DOHH2 (cell line): ENCODE results near the gene ASB5.

Source experiments
- H3F3A ChIP-seq: fragments of 200-600 bp; sonication (generic), shearing (Covaris generic); 2 replicates; pipeline ENCODE4 v1.6.0; 2016; ENCODE audit warnings: antibody characterized with exemption, mild to moderate bottlenecking; ENCODE audit not compliant: control insufficient read depth, insufficient read depth
- H3K27ac ChIP-seq: fragments of 200-600 bp; sonication (generic); 2 replicates; pipeline ENCODE4 v1.5.1; 2014; ENCODE audit warnings: low read depth, mild to moderate bottlenecking, low read length, moderate library complexity
- H3K27me3 ChIP-seq: fragments of 200-600 bp; sonication (generic); 2 replicates; pipeline ENCODE4 v1.6.1; 2014; ENCODE audit warnings: mild to moderate bottlenecking, low read length, mixed read lengths; ENCODE audit not compliant: control insufficient read depth
- H3K36me3 ChIP-seq: fragments of 200-600 bp; sonication (generic); 2 replicates; pipeline ENCODE4 v1.6.1; 2014; ENCODE audit warnings: mild to moderate bottlenecking, low read length, moderate library complexity, mixed read lengths; ENCODE audit not compliant: control insufficient read depth
- H3K4me1 ChIP-seq: fragments of 200-600 bp; sonication (generic); 2 replicates; pipeline ENCODE4 v1.6.1; 2014; ENCODE audit warnings: mild to moderate bottlenecking, low read length, mixed read lengths; ENCODE audit not compliant: control insufficient read depth
- H3K4me2 ChIP-seq: fragments of 200-600 bp; sonication (generic); 2 replicates; pipeline ENCODE4 v1.6.0; 2014; ENCODE audit warnings: mild to moderate bottlenecking, low read length, moderate library complexity
- H3K4me3 ChIP-seq: fragments of 200-600 bp; sonication (generic); 2 replicates; pipeline ENCODE4 v1.5.1; 2014; ENCODE audit warnings: mild to moderate bottlenecking, low read length, mixed read lengths
- H3K79me2 ChIP-seq: fragments of 200-600 bp; sonication (generic); 2 replicates; pipeline ENCODE4 v1.6.1; 2014; ENCODE audit warnings: mild to moderate bottlenecking, low read length, mixed read lengths; ENCODE audit not compliant: control insufficient read depth
- H3K9me2 ChIP-seq: fragments of 200-600 bp; sonication (generic); replicated peaks from 2 replicates; pipeline ENCODE4 v1.6.1; 2014; ENCODE audit warnings: mild to moderate bottlenecking, low read length, mixed read lengths; ENCODE audit not compliant: control insufficient read depth
- H3K9me3 ChIP-seq: fragments of 200-600 bp; sonication (generic); 2 replicates; pipeline ENCODE4 v1.6.1; 2014; ENCODE audit warnings: antibody characterized with exemption, low read length, mixed read lengths; ENCODE audit not compliant: control insufficient read depth, insufficient read depth
- H4K20me1 ChIP-seq: fragments of 200-600 bp; sonication (generic); 2 replicates; pipeline ENCODE4 v1.6.0; 2014; ENCODE audit warnings: low read depth, mild to moderate bottlenecking, antibody characterized with exemption, low read length, moderate library complexity; ENCODE audit not compliant: control insufficient read depth, insufficient read depth
- EZH2phosphoT487 ChIP-seq: fragments of 200-600 bp; sonication (generic); IDR thresholded peaks from 2 replicates; pipeline ENCODE4 v1.6.1; 2017; ENCODE audit warnings: borderline replicate concordance, mild to moderate bottlenecking, antibody characterized with exemption, low read length, moderate library complexity, mixed read lengths
- TF ChIP-seq, protein P1 (sequence below): fragments of 200-600 bp; sonication (generic); IDR thresholded peaks from one replicate; pipeline ENCODE4 v1.5.1; 2014; ENCODE audit warnings: antibody characterized with exemption, mild to moderate bottlenecking, low read depth, low read length; ENCODE audit not compliant: poor library complexity, severe bottlenecking

ASB5 gene

DNA sequence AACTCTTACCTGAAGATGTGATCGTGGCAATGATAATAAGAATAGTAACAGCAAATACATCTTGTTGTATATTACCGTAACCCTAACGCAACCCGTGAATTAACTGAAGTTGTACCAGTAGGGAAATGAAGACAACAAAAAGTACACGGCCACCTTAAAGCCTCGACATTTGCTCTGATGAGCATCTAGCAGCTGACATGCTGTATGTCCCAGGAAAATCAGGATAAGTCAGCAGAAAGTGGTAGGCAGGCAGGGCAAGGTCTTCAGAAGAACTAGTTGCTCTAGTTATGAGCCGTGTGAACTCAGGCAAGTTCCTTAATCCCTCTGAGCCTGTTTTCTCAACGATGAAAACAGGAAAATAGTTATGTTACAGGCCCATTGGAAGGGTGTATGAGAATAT lies 7.7 kb upstream of the ASB5 start:
- Histone ChIP-seq H3K79me2 (no peaks in the 10 kb centered on the region), H3K4me2 (no peak overlapping the region), H4K20me1 (no peaks in the 10 kb centered on the region), H3K36me3 (no peaks in the 10 kb centered on the region), H3K27me3 (no peaks in the 10 kb centered on the region), H3K4me1 (no peaks in the 10 kb centered on the region), H3K9me3 (no peaks in the 10 kb centered on the region), H3F3A (no peaks in the 10 kb centered on the region), H3K4me3 (no peak overlapping the region), H3K27ac (no peak overlapping the region), H3K9me2 (no peaks in the 10 kb centered on the region)
- TF ChIP-seq EZH2phosphoT487 = no peak
- TF ChIP-seq, protein P1, sequence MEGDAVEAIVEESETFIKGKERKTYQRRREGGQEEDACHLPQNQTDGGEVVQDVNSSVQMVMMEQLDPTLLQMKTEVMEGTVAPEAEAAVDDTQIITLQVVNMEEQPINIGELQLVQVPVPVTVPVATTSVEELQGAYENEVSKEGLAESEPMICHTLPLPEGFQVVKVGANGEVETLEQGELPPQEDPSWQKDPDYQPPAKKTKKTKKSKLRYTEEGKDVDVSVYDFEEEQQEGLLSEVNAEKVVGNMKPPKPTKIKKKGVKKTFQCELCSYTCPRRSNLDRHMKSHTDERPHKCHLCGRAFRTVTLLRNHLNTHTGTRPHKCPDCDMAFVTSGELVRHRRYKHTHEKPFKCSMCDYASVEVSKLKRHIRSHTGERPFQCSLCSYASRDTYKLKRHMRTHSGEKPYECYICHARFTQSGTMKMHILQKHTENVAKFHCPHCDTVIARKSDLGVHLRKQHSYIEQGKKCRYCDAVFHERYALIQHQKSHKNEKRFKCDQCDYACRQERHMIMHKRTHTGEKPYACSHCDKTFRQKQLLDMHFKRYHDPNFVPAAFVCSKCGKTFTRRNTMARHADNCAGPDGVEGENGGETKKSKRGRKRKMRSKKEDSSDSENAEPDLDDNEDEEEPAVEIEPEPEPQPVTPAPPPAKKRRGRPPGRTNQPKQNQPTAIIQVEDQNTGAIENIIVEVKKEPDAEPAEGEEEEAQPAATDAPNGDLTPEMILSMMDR = no peak

DNA sequence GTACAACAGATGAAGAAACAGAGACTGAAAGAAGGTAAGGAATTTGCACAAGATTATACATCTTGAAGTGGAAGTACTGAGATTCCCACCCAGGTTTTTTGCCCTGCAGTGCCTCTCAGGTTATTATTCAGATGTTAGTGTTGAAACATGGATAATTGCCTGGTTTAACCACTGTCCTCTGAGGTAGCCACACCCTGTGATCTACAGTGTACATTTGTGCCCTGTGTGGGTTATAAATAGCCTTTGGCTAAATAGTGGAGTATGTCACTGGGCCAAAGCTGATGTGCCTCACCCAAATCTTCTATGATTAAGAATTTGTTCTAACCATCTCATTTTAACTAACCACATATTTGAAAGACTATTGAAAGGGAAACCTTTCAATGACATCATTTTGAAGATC lies 5.4 kb upstream of the ASB5 start:
- Histone ChIP-seq H3K36me3 (no peaks in the 10 kb centered on the region), H3K4me3 (no peak overlapping the region), H4K20me1 (no peaks in the 10 kb centered on the region), H3K27me3 (no peaks in the 10 kb centered on the region), H3K9me3 (no peaks in the 10 kb centered on the region), H3K9me2 (no peaks in the 10 kb centered on the region), H3K4me1 (no peaks in the 10 kb centered on the region), H3K4me2 (no peak overlapping the region), H3K79me2 (no peaks in the 10 kb centered on the region), H3K27ac (no peak overlapping the region), H3F3A (no peaks in the 10 kb centered on the region)
- TF ChIP-seq, protein P1 = no peak
- TF ChIP-seq EZH2phosphoT487 = no peak

DNA sequence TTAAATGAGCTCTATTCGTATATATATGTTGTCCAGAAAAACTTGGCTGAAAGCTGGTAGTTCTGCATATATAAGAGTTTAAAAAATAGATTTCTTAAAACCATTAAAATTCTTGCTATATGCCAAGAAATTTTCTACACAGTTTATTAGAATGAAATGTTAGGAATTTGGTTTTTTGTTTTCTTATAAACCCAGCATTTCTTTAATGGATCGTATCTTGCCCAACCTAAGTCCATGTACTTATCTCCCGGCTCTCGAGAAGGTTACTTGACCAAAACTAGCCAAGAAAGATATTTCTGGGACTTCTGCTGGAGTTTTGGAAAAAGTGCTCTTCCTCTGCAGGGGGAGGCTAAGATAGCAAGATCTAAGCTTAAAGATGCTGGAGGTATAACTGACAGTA lies 4.7 kb upstream of the ASB5 start:
- Histone ChIP-seq H3K36me3 (no peaks in the 10 kb centered on the region), H3K4me1 (no peaks in the 10 kb centered on the region), H4K20me1 (no peaks in the 10 kb centered on the region), H3K9me2 (no peaks in the 10 kb centered on the region), H3K27me3 (no peaks in the 10 kb centered on the region), H3K4me2 (no peak overlapping the region), H3K79me2 (no peaks in the 10 kb centered on the region), H3K9me3 (no peaks in the 10 kb centered on the region), H3F3A (no peaks in the 10 kb centered on the region), H3K27ac (no peak overlapping the region), H3K4me3 (no peak overlapping the region)
- TF ChIP-seq, protein P1 = no peak
- no peak for TF ChIP-seq EZH2phosphoT487

DNA sequence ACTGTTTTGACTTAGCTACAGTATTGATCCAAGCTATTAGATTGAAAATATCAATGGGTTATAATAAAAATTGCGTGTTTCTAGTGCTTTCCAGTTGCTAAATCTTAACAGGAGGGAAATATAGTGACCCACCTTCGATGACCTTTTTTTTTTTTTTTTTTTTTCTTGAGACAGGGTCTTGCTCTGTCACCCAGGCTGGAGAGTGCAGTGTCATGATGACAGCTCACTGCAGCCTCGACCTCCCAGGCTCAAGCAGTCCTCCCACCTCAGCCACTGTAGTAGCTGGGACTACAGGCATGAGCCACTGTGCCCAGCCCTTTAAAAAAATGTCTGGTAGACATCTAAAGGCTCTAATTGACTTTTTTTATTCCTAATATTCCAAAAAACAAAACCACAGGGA lies 3.8 kb upstream of the ASB5 start:
- no peaks in the 10 kb centered on the region for H3K4me1 ChIP-seq
- H3K27ac ChIP-seq = no peak overlapping the region
- no peaks in the 10 kb centered on the region for H3K36me3 ChIP-seq
- no peaks in the 10 kb centered on the region for H4K20me1 ChIP-seq
- H3K27me3 ChIP-seq = no peaks in the 10 kb centered on the region
- no peaks in the 10 kb centered on the region for H3K79me2 ChIP-seq
- H3K9me3 ChIP-seq = no peaks in the 10 kb centered on the region
- H3K4me3 ChIP-seq = no peak overlapping the region
- H3F3A ChIP-seq = no peaks in the 10 kb centered on the region
- H3K9me2 ChIP-seq = no peaks in the 10 kb centered on the region
- TF ChIP-seq, protein P1 = no peak
- no peak for TF ChIP-seq EZH2phosphoT487
- H3K4me2 ChIP-seq = no peak overlapping the region
